ACC112 (cell line): ENCODE results near the gene ANKS1B.

Experiments used
- H2AFZ ChIP-seq: fragments of 200-600 bp; sonication (generic); one replicate; pipeline ENCODE4 v1.6.0; 2017; ENCODE audit warnings: antibody characterized with exemption, low read length; ENCODE audit not compliant: unreplicated experiment
- H3K27ac ChIP-seq: fragments of 200-600 bp; sonication (generic); 2 replicates; pipeline ENCODE4 v1.5.1; 2014; ENCODE audit warnings: low read depth, mild to moderate bottlenecking, antibody characterized with exemption, low read length, moderate library complexity
- H3K27me3 ChIP-seq: fragments of 200-600 bp; sonication (generic); 2 replicates; pipeline ENCODE4 v1.6.1; 2014; ENCODE audit warnings: mild to moderate bottlenecking, antibody characterized with exemption, low read length, moderate library complexity, mixed read lengths; ENCODE audit not compliant: insufficient read depth
- H3K36me3 ChIP-seq: fragments of 200-600 bp; sonication (generic); 2 replicates; pipeline ENCODE4 v1.6.1; 2016; ENCODE audit warnings: mild to moderate bottlenecking, antibody characterized with exemption, low read length, moderate library complexity, mixed read lengths; ENCODE audit not compliant: insufficient read depth
- H3K4me1 ChIP-seq: fragments of 200-600 bp; sonication (generic); one replicate; pipeline ENCODE4 v1.6.1; 2016; ENCODE audit warnings: low read length, mixed read lengths; ENCODE audit not compliant: insufficient read depth, unreplicated experiment, control insufficient read depth
- H3K4me3 ChIP-seq: fragments of 200-600 bp; sonication (generic); 2 replicates; pipeline ENCODE4 v1.5.1; 2014; ENCODE audit warnings: mild to moderate bottlenecking, low read depth, low read length
- H3K79me2 ChIP-seq: fragments of 200-600 bp; sonication (generic); one replicate; pipeline ENCODE4 v1.6.0; 2016; ENCODE audit warnings: low read length; ENCODE audit not compliant: control insufficient read depth, unreplicated experiment, insufficient read depth

ANKS1B gene

GRCh38 chr12:98818239-98818638 lies 1166.5 kb downstream of the ANKS1B start:
- peaks cover 22% of the 10 kb centered on the region; the same call in 1 of the 2 replicates for H3K27me3 ChIP-seq

GRCh38 chr12:98817742-98818141 lies 1167.0 kb downstream of the ANKS1B start:
- Histone ChIP-seq H3K4me1 (no peaks in the 10 kb centered on the region), H3K27ac (no peak overlapping the region), H2AFZ (no peak overlapping the region), H3K79me2 (no peaks in the 10 kb centered on the region), H3K27me3 (peaks cover 22% of the 10 kb centered on the region; the same call in 1 of the 2 replicates), H3K4me3 (no peak overlapping the region), H3K36me3 (no peaks in the 10 kb centered on the region)

More at GRCh38 chr12:98818239-98818638, 1166.5 kb downstream of the ANKS1B start:
- no peak overlapping the region for H3K4me3 ChIP-seq
- no peaks in the 10 kb centered on the region for H3K4me1 ChIP-seq
- no peak overlapping the region for H3K27ac ChIP-seq
- no peak overlapping the region for H2AFZ ChIP-seq
- no peaks in the 10 kb centered on the region for H3K79me2 ChIP-seq
- H3K36me3 ChIP-seq, result no peaks in the 10 kb centered on the region

DNA sequence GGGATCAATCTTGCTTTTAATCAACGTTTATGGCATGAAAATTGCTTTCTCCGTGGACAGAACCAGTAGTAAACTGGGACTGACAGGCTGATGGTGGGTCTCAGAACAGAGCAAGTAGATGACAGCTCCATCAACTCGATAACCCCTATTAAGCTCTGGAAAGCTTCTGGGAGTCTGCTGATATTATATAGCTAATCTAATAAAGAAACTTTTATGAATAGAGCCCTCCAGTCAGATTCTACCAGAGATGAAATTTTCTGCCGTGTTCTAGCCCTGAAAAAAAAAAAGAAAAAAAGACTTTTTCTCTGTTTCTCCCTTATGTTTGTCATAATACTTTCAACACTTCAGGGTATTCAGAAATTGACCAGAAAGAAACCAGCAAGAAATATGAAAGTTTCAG lies 1168.0 kb downstream of the ANKS1B start:
- H3K27me3 ChIP-seq, result peaks cover 22% of the 10 kb centered on the region; the same call in 1 of the 2 replicates
- no peaks in the 10 kb centered on the region for H3K4me1 ChIP-seq
- no peak overlapping the region for H2AFZ ChIP-seq

DNA sequence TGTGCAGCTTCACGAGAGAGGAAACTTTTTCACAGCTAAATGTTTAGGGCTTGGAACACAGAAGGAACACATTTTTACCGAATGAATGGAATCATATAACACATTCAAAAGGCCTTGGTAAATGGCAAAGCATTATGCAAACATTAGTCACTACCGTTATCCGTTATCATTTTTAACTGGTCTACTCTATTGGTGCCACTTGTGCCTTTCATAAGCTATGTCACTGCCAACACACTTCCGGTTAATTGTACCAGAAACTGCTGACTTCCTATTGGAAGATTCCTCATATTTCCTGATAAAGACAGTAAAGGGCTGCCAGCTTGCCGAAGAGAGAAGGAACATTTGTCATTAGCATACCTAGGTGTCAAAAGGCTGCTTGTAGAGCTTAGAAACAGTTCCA lies 1170.5 kb downstream of the ANKS1B start:
- no peaks in the 10 kb centered on the region for H3K79me2 ChIP-seq
- no peak overlapping the region for H3K27ac ChIP-seq
- no peaks in the 10 kb centered on the region for H3K36me3 ChIP-seq
- H3K4me1 ChIP-seq, result no peaks in the 10 kb centered on the region
- H3K27me3 ChIP-seq, result peaks cover 20% of the 10 kb centered on the region; the same call in 1 of the 2 replicates
- H2AFZ ChIP-seq, result no peak overlapping the region
- no peak overlapping the region for H3K4me3 ChIP-seq

More for the DNA sequence above, 1168.0 kb downstream of the ANKS1B start:
- H3K4me3 ChIP-seq, result no peak overlapping the region
- H3K79me2 ChIP-seq, result no peaks in the 10 kb centered on the region
- H3K27ac ChIP-seq, result no peak overlapping the region
- H3K36me3 ChIP-seq, result no peaks in the 10 kb centered on the region

- H3K27me3 ChIP-seq, result peaks cover 25% of the 10 kb centered on the region
- no peaks in the 10 kb centered on the region for H3K4me1 ChIP-seq
- no peak overlapping the region for H2AFZ ChIP-seq
- H3K36me3 ChIP-seq, result no peaks in the 10 kb centered on the region
- H3K27ac ChIP-seq, result no peak overlapping the region
- no peaks in the 10 kb centered on the region for H3K79me2 ChIP-seq
- H3K4me3 ChIP-seq, result no peak overlapping the region
Measured at GRCh38 chr12:98812225-98812624, 1172.5 kb downstream of the ANKS1B start.

- H3K4me3 ChIP-seq, result no peak overlapping the region
- H2AFZ ChIP-seq, result no peak overlapping the region
- H3K4me1 ChIP-seq, result no peaks in the 10 kb centered on the region
- no peaks in the 10 kb centered on the region for H3K79me2 ChIP-seq
- no peak overlapping the region for H3K27ac ChIP-seq
- H3K36me3 ChIP-seq, result no peaks in the 10 kb centered on the region
- H3K27me3 ChIP-seq, result peaks cover 22% of the 10 kb centered on the region
Measured at GRCh38 chr12:98808243-98808875, 1176.4 kb downstream of the ANKS1B start.

DNA sequence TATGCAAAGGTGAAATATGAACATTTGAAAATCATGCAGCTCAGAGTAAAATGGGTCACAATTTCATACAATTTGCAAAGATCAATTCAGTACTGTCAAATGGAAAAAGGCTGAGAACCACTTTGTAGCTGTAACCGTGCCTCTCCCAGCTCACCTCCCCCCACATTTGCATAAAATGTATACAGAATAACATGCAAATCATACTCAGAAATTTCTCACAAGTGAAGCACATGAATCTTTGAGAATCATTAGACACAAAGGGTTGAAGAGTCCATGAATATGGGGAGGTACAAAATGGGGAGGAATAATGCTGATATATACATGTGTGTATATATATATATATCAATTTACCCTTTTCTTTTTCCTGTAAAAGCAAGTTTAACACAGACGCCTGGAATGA lies 1177.5 kb downstream of the ANKS1B start:
- H3K27ac ChIP-seq, result no peak overlapping the region
- H3K36me3 ChIP-seq, result no peaks in the 10 kb centered on the region
- H3K4me3 ChIP-seq, result no peak overlapping the region
- H3K27me3 ChIP-seq, result peaks cover 25% of the 10 kb centered on the region
- H2AFZ ChIP-seq, result no peak overlapping the region
- H3K79me2 ChIP-seq, result no peaks in the 10 kb centered on the region
- no peaks in the 10 kb centered on the region for H3K4me1 ChIP-seq

DNA sequence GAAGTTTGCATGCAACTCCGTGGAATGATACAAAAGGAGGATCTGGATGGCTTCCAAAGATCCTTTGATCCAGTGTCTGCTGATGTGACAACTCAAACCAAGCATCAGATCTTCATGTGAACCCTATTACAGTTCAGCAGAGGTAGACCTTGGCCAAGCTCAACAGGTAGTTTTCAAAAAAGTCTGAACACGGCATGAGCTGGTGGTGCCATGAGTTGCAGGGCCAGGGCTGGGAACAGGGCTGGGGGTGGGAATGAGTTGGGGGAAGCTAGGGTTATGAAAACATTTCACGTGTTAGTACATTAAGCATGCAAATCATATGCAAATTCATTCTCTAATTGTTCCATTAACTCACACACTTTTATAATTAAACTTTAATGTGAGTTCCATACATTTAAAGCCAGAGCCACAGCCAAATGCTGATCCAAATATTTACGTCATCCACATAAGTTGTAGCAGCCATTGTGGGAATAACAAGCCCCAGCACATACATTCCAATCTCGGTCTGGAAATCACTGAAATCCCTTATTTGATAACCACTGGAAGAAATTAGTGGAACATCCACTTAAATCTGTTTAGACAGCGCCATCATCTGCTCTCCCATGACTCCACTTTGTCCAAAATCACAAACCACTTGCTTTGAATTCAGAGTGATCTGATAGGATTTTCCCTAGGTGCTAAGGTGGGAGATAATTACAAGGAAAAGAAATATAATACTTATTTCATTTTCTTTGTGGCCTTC lies 1181.1 kb downstream of the ANKS1B start:
- Histone ChIP-seq H3K36me3 (no peaks in the 10 kb centered on the region), H3K27ac (no peak overlapping the region), H2AFZ (no peak overlapping the region), H3K79me2 (no peaks in the 10 kb centered on the region), H3K4me1 (no peaks in the 10 kb centered on the region), H3K27me3 (peaks cover 23% of the 10 kb centered on the region), H3K4me3 (no peak overlapping the region)

GRCh38 chr12:98799822-98800221 lies 1184.9 kb downstream of the ANKS1B start:
- H3K27me3 ChIP-seq, result peaks cover 13% of the 10 kb centered on the region
- H3K4me1 ChIP-seq, result no peaks in the 10 kb centered on the region
- H3K79me2 ChIP-seq, result no peaks in the 10 kb centered on the region
- H3K4me3 ChIP-seq, result no peak overlapping the region
- H2AFZ ChIP-seq, result no peak overlapping the region
- H3K27ac ChIP-seq, result no peak overlapping the region
- H3K36me3 ChIP-seq, result no peaks in the 10 kb centered on the region

- Histone ChIP-seq H3K79me2 (no peaks in the 10 kb centered on the region), H3K27me3 (peaks cover 13% of the 10 kb centered on the region), H3K27ac (no peak overlapping the region), H3K4me1 (no peaks in the 10 kb centered on the region), H3K36me3 (no peaks in the 10 kb centered on the region), H2AFZ (no peak overlapping the region), H3K4me3 (no peak overlapping the region)
Measured at GRCh38 chr12:98799146-98799810, 1185.5 kb downstream of the ANKS1B start.
